VCaP (cell line): ENCODE measurements around the gene SRC.

ENCODE experiments used
- H3K27ac ChIP-seq: fragments of 450-650 bp; 2 replicates; pipeline ENCODE4 v1.5.1; 2017
- CTCF ChIP-seq: fragments of 450-650 bp; conservative IDR thresholded peaks from 2 replicates; pipeline ENCODE4 v1.5.1; 2017; ENCODE audit warnings: mild to moderate bottlenecking, moderate library complexity

Gene SRC

GRCh38 chr20:37407019-37407566 is 61.2 kb downstream of the SRC start:
- TF ChIP-seq CTCF: no peak
- peak overlapping the region; percentile 77 for H3K27ac ChIP-seq

- peak overlapping the region; percentile 77; the same call in 1 of the 2 replicates for H3K27ac ChIP-seq
- TF ChIP-seq CTCF: no peak
Observed at GRCh38 chr20:37407573-37408002, 61.6 kb downstream of the SRC start.

GRCh38 chr20:37408302-37409193 is 62.6 kb downstream of the SRC start:
- TF ChIP-seq CTCF: no peak
- H3K27ac ChIP-seq: no peak overlapping the region

GRCh38 chr20:37411408-37412219 is 65.7 kb downstream of the SRC start:
- H3K27ac ChIP-seq: no peak overlapping the region
- no peak for TF ChIP-seq CTCF

- H3K27ac ChIP-seq: no peak overlapping the region
- TF ChIP-seq CTCF: no peak
Observed at GRCh38 chr20:37413023-37413334, 67.0 kb downstream of the SRC start.

- TF ChIP-seq CTCF: no peak
- H3K27ac ChIP-seq: no peak overlapping the region
Observed at GRCh38 chr20:37413379-37413778, 67.4 kb downstream of the SRC start.

GRCh38 chr20:37414224-37415035 is 68.5 kb downstream of the SRC start:
- no peak for TF ChIP-seq CTCF
- no peak overlapping the region for H3K27ac ChIP-seq
